H9 (cell line): ENCODE data around the gene SCD5. TPM values are rescaled to one million over a fixed set of nuclear protein-coding genes. Genes with fewer than 3 reads are reported as not detected.

ENCODE experiments used
- DNase-seq: peaks from one replicate; pipeline ENCODE4 v3.0.0-alpha.2; 2017
- H2AFZ ChIP-seq: one replicate; pipeline ENCODE4 v1.6.1; 2013; ENCODE audit warnings: mild to moderate bottlenecking, low read length, control low read depth, moderate library complexity
- H2AK5ac ChIP-seq: 2 replicates; pipeline ENCODE4 v1.6.1; 2013; ENCODE audit warnings: low read length, control low read depth, mixed read lengths; ENCODE audit not compliant: insufficient read length
- H2BK120ac ChIP-seq: one replicate; pipeline ENCODE4 v1.6.1; 2013; ENCODE audit warnings: low read depth, mild to moderate bottlenecking, low read length, control low read depth, inconsistent platforms; ENCODE audit not compliant: poor library complexity, severe bottlenecking
- H2BK12ac ChIP-seq: 2 replicates; pipeline ENCODE4 v1.6.1; 2013; ENCODE audit warnings: low read length, control low read depth, mixed read lengths, low read depth; ENCODE audit not compliant: insufficient read length
- H2BK15ac ChIP-seq: 2 replicates; pipeline ENCODE4 v1.6.1; 2013; ENCODE audit warnings: low read depth, low read length, control low read depth
- H2BK20ac ChIP-seq: one replicate; pipeline ENCODE4 v1.6.1; 2013; ENCODE audit warnings: low read depth, mild to moderate bottlenecking, low read length, control low read depth, inconsistent platforms; ENCODE audit not compliant: poor library complexity, severe bottlenecking
- H2BK5ac ChIP-seq: 2 replicates; pipeline ENCODE4 v1.6.1; 2013; ENCODE audit warnings: low read length, control low read depth, mixed read lengths; ENCODE audit not compliant: insufficient read length
- H3K14ac ChIP-seq: 2 replicates; pipeline ENCODE4 v1.6.1; 2013; ENCODE audit warnings: low read length, control low read depth; ENCODE audit not compliant: insufficient read depth
- H3K18ac ChIP-seq: 2 replicates; pipeline ENCODE4 v1.6.1; 2013; ENCODE audit warnings: low read depth, mild to moderate bottlenecking, mixed read lengths, low read length, control low read depth; ENCODE audit not compliant: insufficient read length
- H3K23ac ChIP-seq: 2 replicates; pipeline ENCODE4 v1.6.1; 2013; ENCODE audit warnings: low read length, control low read depth, mixed read lengths, low read depth; ENCODE audit not compliant: insufficient read length
- H3K23me2 ChIP-seq: 2 replicates; pipeline ENCODE4 v1.6.1; 2013; ENCODE audit warnings: low read depth, mild to moderate bottlenecking, mixed read lengths, low read length, control low read depth; ENCODE audit not compliant: insufficient read length, poor library complexity, severe bottlenecking
- H3K27ac ChIP-seq: 2 replicates; pipeline ENCODE4 v1.5.1; 2013; ENCODE audit warnings: low read length, control low read depth, mixed read lengths, low read depth; ENCODE audit not compliant: insufficient read length
- H3K27me3 ChIP-seq: 2 replicates; pipeline ENCODE4 v1.6.1; 2013; ENCODE audit warnings: low read length, control low read depth, inconsistent platforms; ENCODE audit not compliant: insufficient read depth
- H3K4ac ChIP-seq: 2 replicates; pipeline ENCODE4 v1.6.1; 2013; ENCODE audit warnings: low read depth, mild to moderate bottlenecking, control low read depth, inconsistent platforms, low read length, moderate library complexity
- H3K4me1 ChIP-seq: 2 replicates; pipeline ENCODE4 v1.6.1; 2013; ENCODE audit warnings: low read length, control low read depth, inconsistent platforms; ENCODE audit not compliant: insufficient read depth
- H3K4me2 ChIP-seq: 2 replicates; pipeline ENCODE4 v1.6.1; 2013; ENCODE audit warnings: low read length, control low read depth, mixed read lengths; ENCODE audit not compliant: insufficient read length, insufficient read depth
- H3K56ac ChIP-seq: 2 replicates; pipeline ENCODE4 v1.6.1; 2013; ENCODE audit warnings: low read depth, mild to moderate bottlenecking, mixed read lengths, low read length, control low read depth; ENCODE audit not compliant: insufficient read length
- H3K79me1 ChIP-seq: 2 replicates; pipeline ENCODE4 v1.6.1; 2013; ENCODE audit warnings: low read depth, mild to moderate bottlenecking, moderate library complexity, low read length, control low read depth, inconsistent platforms; ENCODE audit not compliant: insufficient read depth, poor library complexity, severe bottlenecking
- H3K79me2 ChIP-seq: 2 replicates; pipeline ENCODE4 v1.6.1; 2013; ENCODE audit warnings: low read length, control low read depth, inconsistent platforms; ENCODE audit not compliant: insufficient read depth
- H3K9ac ChIP-seq: 2 replicates; pipeline ENCODE4 v1.6.1; 2013; ENCODE audit warnings: low read length, control low read depth, mixed read lengths; ENCODE audit not compliant: insufficient read length; ENCODE audit errors: extremely low read depth
- H3K9me3 ChIP-seq: one replicate; pipeline ENCODE4 v1.6.1; 2013; ENCODE audit warnings: low read depth, low read length, inconsistent platforms; ENCODE audit not compliant: control insufficient read depth
- H3T11ph ChIP-seq: one replicate; pipeline ENCODE4 v1.6.1; 2013; ENCODE audit warnings: mild to moderate bottlenecking, low read length, control low read depth, inconsistent platforms
- H4K20me1 ChIP-seq: one replicate; pipeline ENCODE4 v1.6.1; 2013; ENCODE audit not compliant: control insufficient read depth, insufficient read length, insufficient read depth
- H4K5ac ChIP-seq: 2 replicates; pipeline ENCODE4 v1.6.1; 2013; ENCODE audit warnings: low read depth, mild to moderate bottlenecking, mixed read lengths, low read length, control low read depth; ENCODE audit not compliant: insufficient read length
- H4K8ac ChIP-seq: replicated peaks from 2 replicates; pipeline ENCODE4 v1.6.1; 2013; ENCODE audit warnings: low read length, control low read depth, mixed read lengths, low read depth; ENCODE audit not compliant: insufficient read length
- H4K91ac ChIP-seq: 2 replicates; pipeline ENCODE4 v1.6.1; 2013; ENCODE audit warnings: low read depth, mild to moderate bottlenecking, moderate library complexity, mixed read lengths, low read length, control low read depth; ENCODE audit not compliant: insufficient read length
- H3K27ac Mint-ChIP-seq, 3 experiments: 2 replicates in 2 of 3; 3 replicates in 1 of 3; pipeline ENCODE4 v1.8.0; 2020 to 2021; ENCODE audit warnings: mixed read lengths in 3 of 3, mild to moderate bottlenecking in 1 of 3, moderate library complexity in 1 of 3
- H3K27me3 Mint-ChIP-seq: 2 replicates; pipeline ENCODE4 v1.8.0; 2021; ENCODE audit warnings: low read depth, mild to moderate bottlenecking, moderate library complexity, mixed read lengths
- H3K36me3 Mint-ChIP-seq, 3 experiments: 2 replicates in 2 of 3; 3 replicates in 1 of 3; pipeline ENCODE4 v1.8.0; 2020 to 2021; ENCODE audit warnings: low read depth in 3 of 3, mixed read lengths in 3 of 3; ENCODE audit not compliant: insufficient read depth in 1 of 3
- H3K4me1 Mint-ChIP-seq, 2 experiments: 2 replicates each; pipeline ENCODE4 v1.8.0; 2020; ENCODE audit warnings: mixed read lengths in 2 of 2
- H3K4me3 Mint-ChIP-seq, 2 experiments: 2 replicates in 1 of 2; 3 replicates in 1 of 2; pipeline ENCODE4 v1.8.0; 2020 to 2021; ENCODE audit warnings: mild to moderate bottlenecking in 2 of 2, mixed read lengths in 2 of 2, moderate library complexity in 1 of 2
- H3K9me3 Mint-ChIP-seq, 2 experiments: 2 replicates in 1 of 2; 3 replicates in 1 of 2; pipeline ENCODE4 v1.8.0; 2020; ENCODE audit warnings: mild to moderate bottlenecking in 2 of 2, mixed read lengths in 2 of 2, moderate library complexity in 1 of 2
- WGBS: extraction: QIAGEN DNeasy Blood & Tissue Kit; methylation state at CpG from one replicate; pipeline ENCODE4 v1.1.7; 2013; ENCODE audit warnings: missing lambda C conversion rate, low lambda C conversion rate, mixed read lengths; ENCODE audit not compliant: insufficient read length; ENCODE audit errors: extremely low coverage; 5-methylcytosine and 5-hydroxymethylcytosine counted together
- total RNA-seq: library from RNA; stranded (reverse); gene quantifications from 2 replicates; pipeline ENCODE4 v1.2.1, GENCODE V29; 2021
- TF ChIP-seq, protein P1 (sequence below): fragments of 200-600 bp; sonication (generic); conservative IDR thresholded peaks from 3 replicates; pipeline ENCODE4 v1.8.0; 2021; ENCODE audit warnings: antibody characterized with exemption, mild to moderate bottlenecking

Gene SCD5
- total RNA-seq, 1 experiment from 2014 or later: 0.68 TPM

DNA sequence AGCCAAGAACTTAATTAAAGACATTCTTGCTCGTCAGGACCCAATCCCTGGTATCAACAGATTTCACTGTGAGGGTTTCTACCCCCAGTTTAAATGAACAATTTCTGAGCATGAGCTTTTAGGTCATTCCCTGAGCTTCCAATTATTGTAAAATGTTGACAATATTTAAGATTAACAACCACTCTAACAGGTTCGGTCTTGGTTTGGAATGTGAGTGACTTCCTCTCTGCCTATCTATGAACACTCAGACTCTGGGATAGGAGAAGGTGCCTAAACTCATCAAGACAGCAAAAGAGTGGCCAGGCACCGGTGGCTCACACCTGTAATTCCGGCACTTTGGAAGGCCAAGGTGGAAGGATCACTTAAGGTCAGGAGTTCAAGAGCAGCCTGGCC, 153.9 kb downstream of the SCD5 start:
- H3K18ac ChIP-seq: no peak overlapping the region
- Mint-ChIP-seq H3K9me3 (no peaks in the 10 kb centered on the region), H3K4me3 (no peak overlapping the region), H3K36me3 (no peaks in the 10 kb centered on the region), H3K4me1 (peaks cover 0 to 3% of the 10 kb centered on the region in 2 experiments; a peak in 1 of 4 replicates), H3K27ac (no peak overlapping the region), H3K27me3 (peaks cover 12% of the 10 kb centered on the region)
- H3K9ac ChIP-seq: no peak overlapping the region
- no peaks in the 10 kb centered on the region for H3K79me1 ChIP-seq
- no peak overlapping the region for H2BK20ac ChIP-seq
- no peak overlapping the region for H4K91ac ChIP-seq
- no CpG with 5 or more reads among the region's 4 CpGs for WGBS
- H3K27me3 ChIP-seq: no peaks in the 10 kb centered on the region
- H3K14ac ChIP-seq: no peak overlapping the region
- H2AK5ac ChIP-seq: no peak overlapping the region
- H2BK5ac ChIP-seq: no peak overlapping the region
- H3K4ac ChIP-seq: no peak overlapping the region
- no peaks in the 10 kb centered on the region for H3K79me2 ChIP-seq
- no peak overlapping the region for H4K8ac ChIP-seq
- H2AFZ ChIP-seq: no peak overlapping the region
- H3K9me3 ChIP-seq: no peaks in the 10 kb centered on the region
- H3K23ac ChIP-seq: no peak overlapping the region
- H3K4me1 ChIP-seq: no peaks in the 10 kb centered on the region
- H3K27ac ChIP-seq: no peak overlapping the region
- no peak overlapping the region for H2BK120ac ChIP-seq
- no peak overlapping the region for H3K4me2 ChIP-seq
- no peak overlapping the region for H3T11ph ChIP-seq
- no peaks in the 10 kb centered on the region for H4K20me1 ChIP-seq
- no peak overlapping the region for H2BK12ac ChIP-seq
- no peak overlapping the region for H4K5ac ChIP-seq
- DNase-seq: no peak
- H3K23me2 ChIP-seq: no peaks in the 10 kb centered on the region
- H2BK15ac ChIP-seq: no peak overlapping the region
- TF ChIP-seq, protein P1, sequence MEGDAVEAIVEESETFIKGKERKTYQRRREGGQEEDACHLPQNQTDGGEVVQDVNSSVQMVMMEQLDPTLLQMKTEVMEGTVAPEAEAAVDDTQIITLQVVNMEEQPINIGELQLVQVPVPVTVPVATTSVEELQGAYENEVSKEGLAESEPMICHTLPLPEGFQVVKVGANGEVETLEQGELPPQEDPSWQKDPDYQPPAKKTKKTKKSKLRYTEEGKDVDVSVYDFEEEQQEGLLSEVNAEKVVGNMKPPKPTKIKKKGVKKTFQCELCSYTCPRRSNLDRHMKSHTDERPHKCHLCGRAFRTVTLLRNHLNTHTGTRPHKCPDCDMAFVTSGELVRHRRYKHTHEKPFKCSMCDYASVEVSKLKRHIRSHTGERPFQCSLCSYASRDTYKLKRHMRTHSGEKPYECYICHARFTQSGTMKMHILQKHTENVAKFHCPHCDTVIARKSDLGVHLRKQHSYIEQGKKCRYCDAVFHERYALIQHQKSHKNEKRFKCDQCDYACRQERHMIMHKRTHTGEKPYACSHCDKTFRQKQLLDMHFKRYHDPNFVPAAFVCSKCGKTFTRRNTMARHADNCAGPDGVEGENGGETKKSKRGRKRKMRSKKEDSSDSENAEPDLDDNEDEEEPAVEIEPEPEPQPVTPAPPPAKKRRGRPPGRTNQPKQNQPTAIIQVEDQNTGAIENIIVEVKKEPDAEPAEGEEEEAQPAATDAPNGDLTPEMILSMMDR: no peak
- no peak overlapping the region for H3K56ac ChIP-seq
